HepG2 (cell line): Measurements from ENCODE around the gene RAB30. TPM values are rescaled to one million over a fixed set of nuclear protein-coding genes. Genes with fewer than 3 reads are reported as not detected.

Experiments
- GATA4 ChIP-seq: sonication (generic); IDR thresholded peaks from 2 replicates; pipeline ENCODE4 v1.6.1; 2016; ENCODE audit warnings: antibody characterized with exemption, low read depth, borderline replicate concordance
- MATR3 ChIP-seq: sonication (generic); formaldehyde crosslinking; IDR thresholded peaks from 2 replicates; pipeline ENCODE4 v1.4.0; 2020; ENCODE audit warnings: missing genetic modification reagents
- MXD4 ChIP-seq: IDR thresholded peaks from 2 replicates; pipeline ENCODE4 v1.6.1; 2016; ENCODE audit warnings: mild to moderate bottlenecking, missing biosample characterization, missing genetic modification reagents
- SIN3B ChIP-seq: fragments of 150-350 bp; IDR thresholded peaks from 2 replicates; pipeline ENCODE4 v1.6.1; 2014; ENCODE audit warnings: low read length
- SMC3 ChIP-seq: IDR thresholded peaks from 2 replicates; pipeline ENCODE4 v1.6.1; 2011; ENCODE audit warnings: low read length, improper control_type of control experiment
- SPEN ChIP-seq: sonication (generic); formaldehyde crosslinking; IDR thresholded peaks from 2 replicates; pipeline ENCODE4 v1.5.1; 2020; ENCODE audit warnings: low read depth, mild to moderate bottlenecking, missing genetic modification reagents
- SUZ12 ChIP-seq: fragments of 150-350 bp; IDR thresholded peaks from 2 replicates; pipeline ENCODE4 v1.6.1; 2014; ENCODE audit warnings: low read depth, low read length
- YY1 ChIP-seq: IDR thresholded peaks from 2 replicates; pipeline ENCODE4 v1.6.1; 2011; ENCODE audit warnings: low read length, low read depth, moderate library complexity, mild to moderate bottlenecking; ENCODE audit not compliant: insufficient read depth, insufficient replicate concordance
- ZNF646 ChIP-seq: sonication (generic); formaldehyde crosslinking; IDR thresholded peaks from 2 replicates; pipeline ENCODE4 v1.9.0; 2021; ENCODE audit warnings: mild to moderate bottlenecking, missing genetic modification reagents
- ZNF775 ChIP-seq: sonication (generic); formaldehyde crosslinking; IDR thresholded peaks from 2 replicates; pipeline ENCODE4 v1.4.0; 2020; ENCODE audit warnings: missing genetic modification reagents, mild to moderate bottlenecking, moderate library complexity, borderline replicate concordance
- ZNF891 ChIP-seq: sonication (generic); formaldehyde crosslinking; IDR thresholded peaks from 2 replicates; pipeline ENCODE4 v1.5.0; 2020; ENCODE audit warnings: mild to moderate bottlenecking, missing genetic modification reagents
- ZSCAN21 ChIP-seq: sonication (generic); formaldehyde crosslinking; IDR thresholded peaks from 2 replicates; pipeline ENCODE4 v1.8.0; 2022; ENCODE audit warnings: mild to moderate bottlenecking, missing genetic modification reagents, moderate library complexity, borderline replicate concordance
- polyA plus RNA-seq, 8 experiments: library from polyadenylated mRNA; depleted of rRNA in 3 of 8; stranded (reverse) in 7 of 8; unstranded in 1 of 8; fragments of >200 nt; fragmentation: Illumina TruSeq in 4 of 8; extraction: Trizol in 4 of 8; gene quantifications; 2 replicates each; pipeline versions ENCODE4 v1.2.1 to v1.2.3, GENCODE V29; 2011 to 2016; ENCODE audit warnings: low read depth in 4 of 8, missing spikeins in 1 of 8, mixed read lengths in 1 of 8; ENCODE audit not compliant: insufficient read depth in 1 of 8
- total RNA-seq, 5 experiments: library from RNA; depleted of rRNA; stranded (reverse); fragments of >200 nt; fragmentation: Illumina TruSeq; extraction: Trizol; gene quantifications; 2 replicates each; pipeline ENCODE4 v1.2.3, GENCODE V29; 2016; ENCODE audit warnings: low read depth in 1 of 5
- TF ChIP-seq, protein P1 (sequence below): sonication (generic); formaldehyde crosslinking; IDR thresholded peaks from 2 replicates; pipeline ENCODE4 v1.4.0; 2020; ENCODE audit warnings: mild to moderate bottlenecking, low read depth, missing genetic modification reagents

Gene RAB30
- total and polyA plus RNA-seq, 2 of the 13 experiments (the other 11 are each of a cell fraction or from before 2014, with no cell fraction given) = 3.7 to 5.0 TPM

GRCh38 chr11:82959987-82960778 lies 111.5 kb downstream of the RAB30 start (continued):
- TF ChIP-seq ZNF646 (CRISPR knock-in tag) (no peak), ZSCAN21 (CRISPR knock-in tag) (no peak), MXD4 (CRISPR knock-in tag) (no peak), SMC3 (no peak), ZNF775 (no peak), ZNF891 (CRISPR knock-in tag) (no peak), YY1 (no peak), MATR3 (CRISPR knock-in tag) (no peak), SIN3B (no peak), SUZ12 (no peak), GATA4 (no peak), SPEN (CRISPR knock-in tag) (no peak)
- TF ChIP-seq, protein P1, sequence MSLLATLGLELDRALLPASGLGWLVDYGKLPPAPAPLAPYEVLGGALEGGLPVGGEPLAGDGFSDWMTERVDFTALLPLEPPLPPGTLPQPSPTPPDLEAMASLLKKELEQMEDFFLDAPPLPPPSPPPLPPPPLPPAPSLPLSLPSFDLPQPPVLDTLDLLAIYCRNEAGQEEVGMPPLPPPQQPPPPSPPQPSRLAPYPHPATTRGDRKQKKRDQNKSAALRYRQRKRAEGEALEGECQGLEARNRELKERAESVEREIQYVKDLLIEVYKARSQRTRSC = no peak
